ENCODE measurements around the gene ARRDC2.
"Not testable (repeated sequence)": the region's sequence is repeated elsewhere in the genome, so short reads cannot be mapped to it uniquely, and the experiment has no call there.

ARRDC2 gene

DNA sequence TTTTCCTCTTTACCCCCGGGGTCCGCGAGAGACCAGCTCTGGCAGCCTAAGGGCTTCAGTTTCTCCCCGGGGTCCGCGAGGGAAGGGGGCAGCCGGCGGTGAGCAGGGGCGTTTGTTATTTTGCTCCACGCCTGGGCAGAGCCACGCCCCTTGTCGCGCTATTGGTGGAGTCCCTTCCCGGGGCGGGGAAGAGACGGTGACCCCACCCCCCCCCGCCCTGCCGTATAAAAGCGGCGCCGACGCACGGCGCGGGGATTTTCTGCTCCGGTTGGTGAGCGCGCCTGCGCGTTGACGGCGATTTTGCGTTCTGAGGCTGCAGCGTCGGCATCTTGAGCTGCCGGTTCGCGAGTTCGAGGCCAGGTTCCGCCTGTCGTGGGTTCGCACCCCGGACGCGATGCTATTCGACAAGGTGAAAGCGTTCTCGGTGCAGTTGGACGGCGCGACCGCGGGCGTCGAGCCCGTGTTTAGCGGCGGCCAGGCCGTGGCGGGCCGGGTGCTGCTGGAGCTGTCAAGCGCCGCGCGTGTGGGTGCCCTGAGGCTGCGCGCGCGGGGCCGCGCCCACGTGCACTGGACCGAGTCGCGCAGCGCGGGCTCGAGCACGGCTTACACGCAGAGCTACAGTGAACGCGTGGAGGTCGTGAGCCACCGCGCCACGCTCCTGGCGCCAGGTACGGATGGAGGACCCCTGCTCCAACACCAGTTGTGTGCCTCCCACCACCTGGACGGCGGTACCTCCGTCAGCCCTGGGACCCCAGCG lies at the start of gene ARRDC2:
ARRDC2 (plus strand) TSS at position 254 of the 757 bp plus-strand sequence; CDS start at position 395, 141 bp downstream.
- peak; percentile 84 for DNase-seq

DNA sequence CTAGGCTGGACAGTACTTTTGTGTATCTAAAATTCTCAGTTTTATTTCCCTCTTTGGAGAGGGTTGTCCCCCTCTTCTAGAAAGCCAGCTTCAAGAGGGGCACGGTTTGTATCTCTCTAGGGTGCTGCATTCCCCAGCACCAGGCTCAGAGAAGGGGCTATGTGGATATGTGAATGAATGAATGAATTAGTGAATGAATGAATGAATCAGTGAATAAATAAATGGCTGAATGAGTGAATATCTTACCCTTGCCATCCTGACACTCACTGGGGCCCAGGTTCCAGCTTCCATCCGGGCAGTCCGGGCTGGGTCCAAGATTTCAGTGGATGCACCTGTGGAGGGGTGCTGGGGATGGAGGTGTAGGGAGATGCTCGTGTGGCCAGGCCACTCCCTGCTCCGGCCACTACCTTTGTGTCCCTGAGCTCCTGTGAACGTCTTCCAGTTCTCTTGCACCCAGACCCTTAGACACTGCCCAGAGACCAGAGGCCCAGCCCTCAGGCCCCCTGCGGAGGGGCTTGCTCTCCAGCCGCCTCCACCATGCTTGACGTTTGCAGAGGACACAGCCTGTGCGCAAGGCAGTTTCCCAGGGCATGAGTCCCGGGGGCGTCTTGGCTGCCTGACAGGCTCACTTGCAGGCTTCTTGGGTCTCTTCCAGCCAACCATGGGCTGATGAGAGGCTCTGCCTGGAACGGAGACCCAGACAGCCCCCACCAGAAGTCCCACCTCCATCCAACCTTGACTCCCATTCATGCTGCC lies 43.9 kb upstream of the ARRDC2 start:
- no peak for DNase-seq

DNA sequence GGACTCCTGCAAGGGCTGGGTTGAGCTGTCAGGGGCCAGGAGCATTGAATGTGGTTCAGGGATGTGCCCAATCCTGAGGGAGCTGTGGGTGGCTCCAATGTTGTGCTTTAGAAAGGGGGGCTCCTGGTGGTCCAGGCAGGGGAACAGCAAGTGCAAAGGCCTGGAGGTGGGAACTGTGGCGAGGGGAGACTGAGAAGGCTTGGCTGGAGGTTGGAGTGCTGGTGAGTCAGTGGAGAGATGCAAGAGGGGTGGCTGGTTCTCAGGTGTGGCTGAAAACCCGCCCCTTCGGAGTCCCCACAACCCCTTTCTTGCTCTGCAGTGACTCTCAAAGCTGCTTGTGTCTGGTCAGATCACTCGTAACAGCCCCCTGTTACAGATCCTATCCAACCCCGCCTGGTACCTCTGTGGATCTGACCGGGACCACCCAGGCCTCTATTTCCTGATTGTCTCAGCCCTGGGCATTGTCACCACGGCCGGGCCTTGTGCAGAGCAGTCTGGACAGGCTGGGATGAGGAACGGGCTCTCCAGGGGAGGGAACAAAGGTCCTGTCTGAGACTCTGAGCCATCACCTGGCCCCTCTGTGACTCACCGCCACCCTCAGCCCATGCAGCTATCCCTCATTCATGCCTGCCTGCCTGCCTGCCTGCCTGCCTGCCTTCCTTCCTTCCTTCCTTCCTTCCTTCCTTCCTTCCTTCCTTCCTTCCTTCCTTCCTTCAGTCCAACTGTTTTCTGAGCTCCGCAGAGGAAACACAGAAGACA lies 42.4 kb upstream of the ARRDC2 start:
- DNase-seq: no peak

DNA sequence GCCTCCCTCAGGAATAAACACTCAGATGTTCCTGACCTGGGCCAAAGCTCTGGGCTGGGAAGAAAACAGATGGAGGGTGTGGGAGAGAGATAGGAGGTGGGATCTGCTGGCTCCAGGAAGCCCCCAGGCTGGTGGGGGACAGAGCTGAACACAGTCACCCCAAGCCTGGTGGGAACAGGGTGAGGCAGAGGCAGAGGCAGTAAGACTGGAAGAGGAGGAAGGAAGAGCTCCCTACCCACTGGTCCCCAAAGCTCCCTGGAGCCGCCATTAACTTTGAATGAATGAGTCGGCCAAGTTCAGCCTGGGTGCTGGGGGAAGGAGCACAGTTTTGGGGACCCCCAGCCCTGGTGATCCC lies 41.9 kb upstream of the ARRDC2 start:
- DNase-seq: no peak

DNA sequence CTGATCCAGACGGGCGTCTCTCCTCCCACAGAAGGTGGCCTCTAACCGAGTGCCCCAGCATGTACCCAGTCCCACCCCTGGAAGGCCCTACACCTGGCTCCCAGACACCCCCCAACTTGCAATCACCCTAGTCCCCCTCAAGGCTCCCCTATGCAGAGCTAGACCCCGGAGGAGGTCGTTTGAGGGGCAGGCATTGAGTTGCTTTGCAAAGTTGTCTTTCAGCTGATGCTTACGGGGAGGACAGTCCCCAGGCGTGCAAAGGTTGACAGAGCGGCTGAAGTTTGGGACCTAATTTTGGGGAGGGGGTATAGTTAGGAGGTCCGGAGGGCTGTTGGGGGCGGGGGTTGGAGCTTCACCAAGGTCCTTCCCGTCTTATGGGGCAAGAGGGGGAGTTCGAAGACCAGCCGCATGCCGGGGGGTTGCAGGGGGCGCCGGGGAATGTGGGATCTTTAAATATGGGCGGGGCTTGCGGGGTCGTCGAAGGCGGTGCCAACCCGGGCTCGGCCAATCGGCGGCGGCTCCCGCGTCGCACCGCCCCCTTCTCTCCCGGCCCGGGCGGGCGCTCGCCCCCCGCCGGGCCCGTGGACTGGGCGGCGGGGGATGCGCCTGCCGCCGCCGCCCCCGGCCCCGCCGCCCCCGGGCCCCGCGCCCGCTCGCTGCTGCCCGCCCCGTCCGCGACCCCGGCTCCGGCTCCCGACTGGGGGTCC lies 41.3 kb upstream of the ARRDC2 start, which contains the start of gene KCNN1:
KCNN1 (plus strand) TSS at position 558 of the 707 bp plus-strand sequence. CDS start 6,782 bp downstream, outside the sequence.
- no peak for DNase-seq

DNA sequence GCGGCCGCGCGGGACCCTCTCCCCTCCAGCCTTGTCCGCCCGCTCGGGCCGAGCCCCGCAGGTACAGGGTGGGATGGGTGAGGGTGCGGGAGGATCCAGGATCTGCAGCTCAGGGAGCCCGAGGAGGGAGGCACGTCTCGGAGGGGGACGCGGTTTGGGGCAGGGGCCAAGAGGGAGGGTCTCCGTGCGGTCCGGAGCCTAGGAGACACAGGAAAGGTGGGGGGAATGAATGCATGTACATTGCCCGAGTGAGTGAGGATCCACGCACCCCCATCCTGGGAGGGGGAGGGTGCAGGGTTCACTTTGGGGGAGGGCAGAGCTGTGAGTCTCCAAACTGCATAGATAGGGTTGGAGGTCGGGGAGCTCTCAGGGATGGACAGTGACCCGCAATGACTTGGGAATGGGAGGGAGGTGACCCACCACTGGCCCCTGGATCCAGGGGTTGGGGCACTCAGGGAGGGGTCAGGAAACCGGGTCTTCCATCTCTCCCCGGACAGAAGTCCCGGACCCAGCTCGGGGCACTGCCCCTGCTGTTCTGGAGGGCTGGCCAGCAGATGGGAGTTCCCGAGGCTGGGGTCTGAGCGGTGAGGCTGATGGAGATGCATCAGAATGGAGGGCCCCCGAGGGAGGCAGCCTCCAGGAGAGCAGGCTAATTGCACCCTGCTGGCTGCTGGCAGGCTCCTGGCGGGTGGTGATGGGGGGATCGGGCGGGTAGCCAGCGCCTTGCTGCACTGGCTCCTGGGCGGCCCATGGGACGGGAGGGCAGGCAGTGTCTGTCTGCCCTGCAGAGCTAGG lies 40.5 kb upstream of the ARRDC2 start:
- no peak for DNase-seq

DNA sequence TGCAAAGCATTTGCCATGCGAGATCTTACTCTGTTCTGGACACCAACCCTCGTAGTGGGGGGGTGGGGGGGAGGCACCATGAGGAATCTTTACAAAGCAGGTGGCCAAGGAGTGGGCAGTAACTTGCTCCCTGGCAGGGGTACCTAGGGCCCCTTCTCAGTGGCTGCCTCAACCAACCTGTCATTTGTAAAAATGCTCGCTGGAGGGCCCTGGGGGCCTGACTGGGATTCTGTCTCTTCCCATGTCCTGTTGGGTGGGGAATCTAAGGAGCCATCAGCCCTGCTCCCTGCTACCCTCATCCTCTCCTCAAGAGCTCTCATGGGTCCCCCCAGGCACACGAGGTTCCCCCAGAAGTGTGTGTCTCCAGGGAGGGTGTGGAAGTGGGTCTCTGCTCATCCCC lies 39.6 kb upstream of the ARRDC2 start:
- no peak for DNase-seq

DNA sequence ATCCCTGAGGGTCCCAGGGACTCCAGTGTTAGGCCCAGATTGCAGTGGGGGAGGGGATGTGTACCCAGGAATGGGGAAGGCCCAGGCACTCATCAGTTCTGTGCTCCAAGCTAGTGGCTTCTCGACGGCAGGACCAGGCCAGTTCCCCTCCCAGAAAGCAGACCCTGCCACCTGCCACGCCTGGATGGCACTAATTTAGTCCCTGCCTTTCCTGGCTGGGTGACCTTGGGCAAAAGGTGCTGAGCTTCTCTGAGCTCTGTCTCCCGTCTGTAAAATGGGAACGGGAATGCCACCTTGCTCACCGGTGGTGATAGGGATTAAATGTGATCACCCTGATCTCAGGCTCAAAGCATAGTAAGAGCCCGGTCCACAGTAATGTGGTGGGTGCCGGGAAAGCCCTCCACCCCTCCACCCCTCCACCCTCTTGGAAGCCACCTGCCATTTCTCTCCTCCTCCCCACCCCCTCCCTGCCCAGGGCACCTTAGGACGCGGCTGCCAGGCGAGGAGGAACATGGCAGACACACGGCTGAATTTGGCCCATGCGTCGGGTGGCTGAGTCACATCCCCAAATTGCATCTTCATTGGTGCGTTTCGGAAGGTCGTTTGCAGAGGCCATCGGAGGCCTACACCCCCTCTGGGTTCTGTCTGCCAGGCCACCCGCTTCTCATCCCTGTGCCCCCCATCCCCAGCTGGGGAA lies 38.7 kb upstream of the ARRDC2 start:
- DNase-seq: no peak

DNA sequence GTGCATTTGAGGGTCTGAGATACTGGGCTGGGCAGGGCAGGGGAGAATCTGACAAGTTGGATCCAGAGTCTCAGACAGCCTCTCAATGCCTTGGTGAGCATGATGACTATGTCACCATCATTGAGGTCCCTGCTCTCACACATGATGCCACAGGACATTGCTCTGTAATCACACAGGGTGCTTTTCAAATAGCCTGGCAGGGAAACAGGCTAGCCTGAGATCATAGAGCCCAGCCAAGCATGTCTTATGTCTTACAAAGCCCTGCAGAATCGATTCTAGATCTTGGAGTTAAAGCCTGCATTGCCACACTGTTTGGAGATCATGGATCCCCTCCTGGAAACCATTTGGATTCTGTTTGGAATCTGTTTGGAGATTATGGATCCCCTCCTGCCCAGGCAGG lies 35.7 kb upstream of the ARRDC2 start:
- DNase-seq: no peak

DNA sequence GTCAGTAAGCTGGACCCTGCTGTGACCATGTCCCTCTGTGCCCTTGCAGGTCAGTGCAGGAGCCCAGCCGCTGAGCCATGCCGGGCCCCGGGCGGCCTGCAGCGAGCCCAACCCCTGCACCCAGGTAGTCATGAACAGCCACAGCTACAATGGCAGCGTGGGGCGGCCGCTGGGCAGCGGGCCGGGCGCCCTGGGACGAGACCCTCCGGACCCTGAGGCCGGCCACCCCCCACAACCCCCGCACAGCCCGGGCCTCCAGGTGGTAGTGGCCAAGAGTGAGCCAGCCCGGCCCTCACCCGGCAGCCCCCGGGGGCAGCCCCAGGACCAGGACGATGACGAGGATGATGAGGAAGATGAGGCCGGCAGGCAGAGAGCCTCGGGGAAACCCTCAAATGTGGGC lies 34.2 kb upstream of the ARRDC2 start:
- no peak for DNase-seq

DNA sequence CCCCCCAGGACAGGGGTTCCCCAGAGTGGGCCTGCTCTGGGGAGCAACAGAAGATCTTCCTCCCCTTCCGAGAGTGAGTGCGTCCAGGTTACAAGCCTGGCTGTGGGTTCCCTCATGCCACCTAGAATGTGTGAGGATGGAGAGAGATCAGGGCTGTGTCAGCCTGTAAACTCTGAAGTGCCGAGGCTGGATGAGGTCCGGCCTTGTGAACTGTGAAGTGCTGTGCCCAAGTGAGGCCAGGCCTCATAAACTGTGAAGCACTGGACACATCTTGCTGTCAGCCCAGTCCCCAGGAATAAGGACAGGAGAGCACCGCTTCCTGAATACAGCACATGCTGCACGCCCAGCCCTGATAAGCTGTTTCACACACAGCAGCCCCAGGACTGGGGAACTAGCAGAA lies 33.4 kb upstream of the ARRDC2 start:
- DNase-seq: no peak

DNA sequence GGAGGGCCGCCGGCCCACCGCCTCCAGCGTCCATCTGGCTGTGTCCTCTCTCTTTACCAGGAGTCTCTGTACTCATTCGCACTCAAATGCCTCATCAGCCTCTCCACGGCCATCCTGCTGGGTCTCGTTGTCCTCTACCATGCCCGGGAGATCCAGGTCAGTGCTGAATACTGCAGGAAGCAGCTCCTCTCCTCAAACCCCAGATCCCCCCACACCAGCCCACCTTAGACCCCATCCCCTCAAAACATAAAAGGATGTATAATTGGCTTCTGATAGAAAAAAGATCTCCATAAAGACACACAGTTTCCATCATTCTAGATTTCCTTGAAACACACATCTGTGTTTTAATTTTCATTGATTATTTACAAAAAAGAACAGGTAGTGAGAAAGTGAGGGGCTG lies 32.9 kb upstream of the ARRDC2 start:
- DNase-seq: no peak

DNA sequence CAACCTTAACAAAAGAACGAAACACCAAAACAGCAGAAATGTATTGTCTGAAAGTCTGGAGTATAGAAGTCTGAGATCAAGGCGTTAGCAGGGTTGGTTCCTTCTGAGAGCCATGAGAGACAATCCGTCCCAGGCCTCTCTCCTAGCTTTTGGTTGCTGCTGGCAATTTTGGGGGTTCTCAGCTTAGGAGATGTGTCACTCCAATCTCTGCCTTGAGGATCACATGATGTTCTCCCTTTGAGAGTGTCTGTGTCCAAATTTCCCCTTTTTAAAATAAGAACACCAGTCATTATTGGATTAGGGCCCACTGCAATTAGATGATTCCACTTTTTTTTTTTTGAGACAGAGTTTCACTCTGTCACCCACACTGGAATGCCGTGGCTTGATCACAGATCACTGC lies 30.9 kb upstream of the ARRDC2 start:
- DNase-seq: no peak

DNA sequence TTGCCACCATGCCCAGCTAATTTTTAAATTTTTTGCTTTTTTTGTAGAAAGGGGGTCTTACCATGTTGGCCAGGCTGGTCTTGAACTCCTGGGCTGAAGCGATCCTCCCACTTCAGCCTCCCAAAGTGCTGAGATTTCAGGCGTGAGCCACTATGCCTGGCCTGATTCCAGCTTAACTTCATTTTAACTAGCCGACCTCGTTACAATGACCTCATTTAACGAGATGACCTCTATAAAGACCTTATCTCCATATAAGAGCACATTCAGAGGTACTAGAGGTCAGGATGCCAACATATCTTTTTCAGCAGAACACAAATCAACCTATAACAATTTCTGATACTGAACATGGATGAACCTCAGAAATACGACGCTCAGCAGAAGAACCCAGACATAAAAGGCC lies 30.5 kb upstream of the ARRDC2 start:
- DNase-seq: no peak

DNA sequence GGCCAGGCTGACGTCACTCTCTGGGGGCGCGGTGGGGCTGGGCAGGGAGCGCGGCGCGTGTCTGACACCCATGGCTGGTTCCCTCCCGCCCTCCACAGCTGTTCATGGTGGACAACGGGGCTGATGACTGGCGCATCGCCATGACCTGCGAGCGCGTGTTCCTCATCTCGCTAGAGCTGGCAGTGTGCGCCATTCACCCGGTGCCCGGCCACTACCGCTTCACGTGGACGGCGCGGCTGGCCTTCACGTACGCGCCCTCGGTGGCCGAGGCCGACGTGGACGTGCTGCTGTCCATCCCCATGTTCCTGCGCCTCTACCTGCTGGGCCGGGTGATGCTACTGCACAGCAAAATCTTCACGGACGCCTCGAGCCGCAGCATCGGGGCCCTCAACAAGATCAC lies 26.4 kb upstream of the ARRDC2 start:
- no peak for DNase-seq

DNA sequence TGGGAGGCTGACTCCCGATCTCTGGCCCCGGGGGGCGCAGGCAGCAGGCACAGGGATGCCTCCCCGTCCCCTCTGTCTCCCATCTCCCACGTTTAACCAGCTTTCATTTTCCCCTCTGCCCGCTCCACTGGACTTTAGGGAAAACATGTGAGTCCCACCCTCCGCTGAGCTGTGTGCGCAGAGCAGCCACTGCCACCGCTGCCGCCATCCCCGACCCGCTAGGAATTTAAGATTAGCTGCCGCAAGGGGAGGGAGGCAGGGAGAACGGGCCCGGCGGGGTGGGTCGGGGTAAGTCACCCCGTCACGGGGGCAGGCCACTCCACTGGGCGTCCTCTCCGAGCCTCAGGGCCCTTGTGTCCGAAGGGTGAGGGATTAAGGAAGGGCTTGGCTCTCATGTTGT lies 25.5 kb upstream of the ARRDC2 start:
- DNase-seq: no peak

DNA sequence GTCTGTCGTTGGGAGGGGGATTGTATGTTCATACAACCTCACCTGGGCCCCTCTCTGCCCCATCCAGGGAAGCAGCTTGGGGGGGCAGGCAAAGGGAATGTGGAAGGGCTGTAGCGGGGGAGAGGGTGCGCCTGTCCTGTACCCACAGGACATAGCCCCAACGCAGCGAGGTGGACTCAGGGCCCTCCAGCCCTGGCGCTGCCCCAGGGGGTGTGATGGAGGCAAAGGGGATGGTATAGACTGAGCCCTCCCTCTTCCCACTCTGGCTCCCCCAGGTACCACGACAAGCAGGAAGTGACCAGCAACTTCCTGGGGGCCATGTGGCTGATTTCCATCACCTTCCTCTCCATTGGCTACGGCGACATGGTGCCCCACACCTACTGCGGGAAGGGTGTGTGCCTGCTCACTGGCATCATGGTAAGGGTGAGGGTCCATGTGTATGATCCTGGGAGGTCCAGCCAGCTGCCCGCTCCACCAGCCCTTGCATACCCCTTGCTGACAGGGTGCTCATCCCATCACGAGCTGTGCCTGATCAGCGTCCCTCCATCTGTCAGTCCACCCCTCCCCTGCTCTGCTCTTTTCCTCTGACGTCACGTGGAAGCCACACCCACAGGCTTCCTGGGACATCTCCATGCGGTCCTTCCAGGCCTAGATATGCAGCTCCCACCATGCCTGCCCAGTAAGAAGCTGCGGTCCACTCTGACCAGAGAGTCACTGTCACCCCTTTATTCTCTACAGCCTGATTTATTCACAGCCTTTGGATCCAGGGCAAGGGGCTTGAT lies 22.7 kb upstream of the ARRDC2 start:
- no peak for DNase-seq

DNA sequence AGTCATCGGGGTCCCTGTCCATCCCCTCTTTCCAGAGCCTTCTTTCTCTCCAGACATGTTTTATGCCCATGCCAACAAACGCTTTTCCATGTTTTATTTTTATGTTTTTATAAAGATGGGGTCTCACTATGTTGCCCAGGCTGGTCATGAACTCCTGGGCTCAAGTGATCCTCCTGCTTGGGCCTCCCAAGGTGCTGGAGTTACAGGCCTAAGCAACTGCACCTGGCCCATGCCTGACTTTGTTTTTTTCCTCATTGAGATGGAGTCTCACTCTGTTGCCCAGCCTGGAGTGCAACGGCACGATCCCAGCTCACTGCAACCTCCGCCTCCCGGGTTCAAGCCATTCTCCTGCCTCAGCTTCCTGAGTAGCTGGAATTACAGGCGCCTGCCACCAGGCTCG lies 21.4 kb upstream of the ARRDC2 start:
- not testable (repeated sequence) for DNase-seq

DNA sequence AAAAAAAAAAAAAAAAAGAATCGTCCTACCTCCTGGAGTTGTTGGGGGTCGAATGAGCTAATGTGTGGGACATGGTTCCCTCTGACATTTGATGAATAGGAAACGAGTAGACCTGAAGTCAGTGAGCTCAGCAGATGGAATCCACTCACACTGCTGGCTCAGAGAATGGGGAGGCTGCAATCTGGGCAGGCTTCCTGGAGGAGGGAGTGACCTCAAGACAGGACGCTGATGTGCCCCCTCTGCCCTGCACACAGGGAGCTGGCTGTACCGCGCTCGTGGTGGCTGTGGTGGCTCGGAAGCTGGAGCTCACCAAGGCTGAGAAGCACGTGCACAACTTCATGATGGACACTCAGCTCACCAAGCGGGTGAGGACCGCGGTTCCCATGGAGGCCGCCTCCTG lies 19.8 kb upstream of the ARRDC2 start:
- DNase-seq: no peak

DNA sequence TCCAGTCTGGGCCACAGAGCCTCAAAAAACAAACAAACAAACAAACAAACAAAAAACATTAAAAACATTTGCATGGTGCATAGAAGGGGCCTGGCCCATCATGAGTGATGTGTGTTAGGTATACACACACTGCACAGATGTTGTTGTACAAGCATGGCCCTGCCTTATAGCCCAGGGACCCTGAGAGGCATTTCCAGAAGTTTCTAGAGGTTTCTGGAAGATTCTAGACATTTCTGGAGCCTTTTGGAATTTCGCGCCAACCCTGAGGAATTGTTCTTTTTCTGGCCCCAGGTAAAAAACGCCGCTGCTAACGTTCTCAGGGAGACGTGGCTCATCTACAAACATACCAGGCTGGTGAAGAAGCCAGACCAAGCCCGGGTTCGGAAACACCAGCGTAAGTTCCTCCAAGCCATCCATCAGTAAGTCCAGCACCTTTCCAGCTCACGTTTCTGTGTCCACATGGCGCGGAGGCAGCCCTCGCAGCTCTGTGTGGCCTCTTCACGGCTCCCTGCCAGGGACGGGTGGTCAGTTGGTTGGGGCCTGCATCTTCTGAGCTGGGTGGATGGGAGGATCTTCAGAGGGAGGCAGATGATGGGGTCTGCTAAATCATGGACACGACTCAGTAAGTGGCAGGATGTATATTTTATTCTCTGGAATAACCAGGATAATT lies 18.4 kb upstream of the ARRDC2 start:
- no peak for DNase-seq

All from activated CD4-positive, CD25-positive, alpha-beta regulatory T cell treated with anti-CD3 and anti-CD28 coated beads, Interleukin-2, amount 50 U/mL, for 72 hours (primary cell).